Fibroblast of upper back skin (primary cell): ENCODE results near the gene STAB1.

Experiments
- DNase-seq: peaks from one replicate; pipeline ENCODE4 v3.0.0-alpha.2; 2013

Gene STAB1

GRCh38 chr3:52487788-52488691, 7.1 kb upstream of the STAB1 start:
- DNase-seq = no peak

DNA sequence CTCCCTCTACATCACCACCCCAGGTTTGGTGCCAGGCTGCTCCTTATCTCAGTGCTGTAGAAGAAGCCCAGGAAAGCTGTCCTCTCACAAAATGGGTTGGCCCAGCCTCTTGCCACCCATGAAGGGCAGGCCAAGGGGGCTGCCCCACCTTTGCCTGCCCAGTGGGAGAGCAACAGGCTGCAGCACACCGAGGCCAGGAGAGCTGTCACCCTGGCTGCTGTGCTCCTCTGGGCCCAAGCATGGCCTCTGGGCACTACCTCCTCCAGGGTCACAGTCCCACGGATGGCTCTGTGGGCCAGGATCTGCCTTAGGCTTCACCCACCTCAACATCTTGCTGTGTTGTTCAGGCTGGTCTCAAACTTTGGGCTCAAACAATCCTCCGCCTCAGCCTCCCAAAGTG, 6.4 kb upstream of the STAB1 start:
- no peak for DNase-seq

DNA sequence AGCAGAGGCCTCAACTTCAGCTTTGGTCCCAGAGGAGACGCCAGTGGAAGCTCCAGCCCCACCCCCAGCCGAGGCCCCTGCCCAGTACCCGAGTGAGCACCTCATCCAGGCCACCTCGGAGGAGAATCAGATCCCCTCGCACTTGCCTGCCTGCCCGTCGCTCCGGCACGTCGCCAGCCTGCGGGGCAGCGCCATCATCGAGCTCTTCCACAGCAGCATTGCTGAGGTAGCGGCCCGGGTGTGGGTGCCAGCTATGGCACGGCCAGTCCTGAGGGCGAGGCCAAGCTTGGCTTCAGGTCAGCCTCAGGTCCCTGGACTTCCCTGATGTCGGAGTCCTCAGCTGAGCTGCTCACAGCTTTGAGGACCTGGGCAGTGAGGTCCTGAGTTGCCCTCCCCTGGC, 5.7 kb upstream of the STAB1 start:
- no peak for DNase-seq

- no peak for DNase-seq
Observed at GRCh38 chr3:52490035-52490938, 4.9 kb upstream of the STAB1 start.

DNA sequence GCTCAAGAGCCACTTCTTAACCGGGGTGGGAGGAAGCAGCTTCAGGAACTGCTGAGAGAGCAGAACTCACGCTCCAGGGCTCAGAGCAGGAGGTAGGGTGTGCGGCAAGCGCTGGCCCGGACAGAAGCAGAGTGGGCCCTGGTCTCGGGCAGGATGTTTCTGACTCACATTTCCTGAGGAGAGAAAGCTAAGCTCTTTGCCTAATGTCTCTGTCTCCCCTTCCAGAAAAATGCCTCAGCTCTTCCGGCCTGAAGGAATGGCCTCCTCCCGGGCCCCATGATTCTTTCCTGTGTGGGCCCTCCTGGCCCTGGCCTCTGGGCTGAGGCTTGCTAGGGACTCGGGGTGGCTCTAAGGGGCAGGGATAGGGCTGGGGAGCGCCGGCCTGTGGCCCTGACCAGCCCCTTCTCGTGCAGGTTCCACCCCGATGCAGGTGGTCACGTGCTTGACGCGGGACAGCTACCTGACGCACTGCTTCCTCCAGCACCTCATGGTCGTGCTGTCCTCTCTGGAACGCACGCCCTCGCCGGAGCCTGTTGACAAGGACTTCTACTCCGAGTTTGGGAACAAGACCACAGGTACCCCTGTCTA, 4.1 kb upstream of the STAB1 start:
- DNase-seq = no peak

DNA sequence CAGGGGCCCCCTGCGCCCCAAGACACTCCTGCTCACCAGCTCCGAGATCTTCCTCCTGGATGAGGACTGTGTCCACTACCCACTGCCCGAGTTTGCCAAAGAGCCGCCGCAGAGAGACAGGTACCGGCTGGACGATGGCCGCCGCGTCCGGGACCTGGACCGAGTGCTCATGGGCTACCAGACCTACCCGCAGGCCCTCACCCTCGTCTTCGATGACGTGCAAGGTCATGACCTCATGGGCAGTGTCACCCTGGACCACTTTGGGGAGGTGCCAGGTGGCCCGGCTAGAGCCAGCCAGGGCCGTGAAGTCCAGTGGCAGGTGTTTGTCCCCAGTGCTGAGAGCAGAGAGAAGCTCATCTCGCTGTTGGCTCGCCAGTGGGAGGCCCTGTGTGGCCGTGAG, 3.1 kb upstream of the STAB1 start:
- DNase-seq = no peak

DNA sequence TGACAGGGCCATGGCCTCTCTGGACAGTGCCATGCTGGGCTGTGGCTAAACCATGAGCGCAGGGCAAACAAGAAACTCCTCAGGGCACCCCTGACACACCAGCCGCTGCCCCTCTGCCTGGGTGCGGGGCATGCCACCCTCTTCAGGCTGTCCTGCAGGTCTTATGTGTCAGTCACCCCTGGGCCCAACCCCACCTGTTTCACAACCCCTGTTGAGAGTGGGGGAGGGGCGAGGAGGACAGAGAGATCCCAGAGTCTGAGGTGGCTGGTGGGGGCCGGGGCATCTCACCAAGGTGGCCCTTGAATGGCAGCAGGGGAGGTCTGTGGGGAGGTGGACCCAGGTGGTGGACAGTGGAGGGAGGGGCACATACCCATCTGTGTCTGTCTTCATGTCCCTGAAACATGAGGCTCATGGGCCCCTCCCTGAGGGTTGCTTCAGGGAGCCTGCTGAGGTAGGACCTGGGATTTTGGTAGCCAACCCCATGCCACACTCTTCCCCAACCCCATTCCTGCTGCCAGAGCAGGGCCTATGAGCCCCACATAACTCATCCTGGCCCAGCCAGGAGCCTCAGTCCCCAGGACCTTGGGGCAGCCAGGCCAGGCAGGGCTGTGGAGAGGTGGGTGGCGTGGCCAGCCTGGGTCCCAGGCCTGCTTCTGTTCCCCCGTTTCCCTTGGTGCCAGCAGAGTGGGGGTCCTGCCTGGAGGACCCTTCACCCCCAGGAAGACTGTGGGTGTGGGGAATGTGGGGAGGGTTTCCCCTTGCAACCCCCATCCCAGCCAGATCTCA, 1.7 kb upstream of the STAB1 start:
- DNase-seq = no peak

DNA sequence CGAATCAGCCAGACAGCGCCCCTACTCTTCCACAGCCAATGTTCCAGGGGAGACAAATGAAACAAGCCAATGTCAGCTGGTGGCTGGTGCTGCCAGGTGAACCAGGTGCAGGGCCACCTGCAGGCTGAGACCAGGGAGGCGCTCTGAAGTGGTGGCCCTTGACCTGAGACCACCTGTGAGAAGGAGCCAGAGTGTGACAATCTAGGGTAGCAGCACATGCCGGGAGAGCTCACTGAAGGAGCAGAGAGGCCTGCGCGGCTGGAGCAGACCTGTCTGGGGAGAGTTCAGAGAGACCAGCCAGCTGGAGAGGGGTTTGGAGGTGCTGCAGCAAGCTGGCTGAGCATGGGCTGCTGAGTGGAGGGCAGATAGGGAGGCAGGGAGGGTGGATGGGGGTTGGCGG, 693 bp upstream of the STAB1 start:
- DNase-seq = no peak

- peak; percentile 6 for DNase-seq
Observed at GRCh38 chr3:52495777-52496602, 852 bp downstream of the STAB1 start.

- peak; percentile 67 for DNase-seq
Observed at GRCh38 chr3:52498137-52499054, 3.3 kb downstream of the STAB1 start.

- no peak for DNase-seq
Observed at GRCh38 chr3:52501046-52501445, 5.9 kb downstream of the STAB1 start.

GRCh38 chr3:52502001-52502400, 6.9 kb downstream of the STAB1 start:
- DNase-seq = no peak

GRCh38 chr3:52502808-52503350, 7.7 kb downstream of the STAB1 start:
- DNase-seq = no peak

DNA sequence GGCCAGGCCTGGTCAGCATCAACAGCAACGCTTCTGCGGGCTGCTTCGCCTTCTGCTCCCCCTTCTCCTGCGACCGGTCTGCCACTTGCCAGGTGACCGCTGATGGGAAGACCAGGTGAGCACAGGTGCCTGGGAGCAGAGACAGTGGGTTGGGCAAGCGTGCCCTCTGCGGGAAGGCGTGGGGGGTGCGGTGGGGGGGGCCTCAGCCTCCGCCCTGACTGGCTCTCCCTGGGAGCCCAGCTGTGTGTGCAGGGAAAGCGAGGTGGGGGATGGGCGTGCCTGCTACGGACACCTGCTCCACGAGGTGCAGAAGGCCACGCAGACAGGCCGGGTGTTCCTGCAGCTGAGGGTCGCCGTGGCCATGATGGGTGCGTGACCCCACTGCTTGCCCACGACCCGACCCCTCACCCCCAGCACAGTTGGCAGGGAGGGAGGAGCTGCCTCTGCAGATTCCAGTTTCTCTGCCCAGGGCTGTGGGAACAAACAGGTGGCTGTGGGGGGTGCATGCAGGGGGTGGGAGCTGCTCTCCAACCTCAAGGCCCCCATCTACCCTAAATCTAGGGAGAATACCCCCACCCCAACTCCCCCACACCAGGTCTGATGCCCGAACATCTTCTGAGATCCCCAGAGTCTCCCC, 8.8 kb downstream of the STAB1 start:
- no peak for DNase-seq

DNA sequence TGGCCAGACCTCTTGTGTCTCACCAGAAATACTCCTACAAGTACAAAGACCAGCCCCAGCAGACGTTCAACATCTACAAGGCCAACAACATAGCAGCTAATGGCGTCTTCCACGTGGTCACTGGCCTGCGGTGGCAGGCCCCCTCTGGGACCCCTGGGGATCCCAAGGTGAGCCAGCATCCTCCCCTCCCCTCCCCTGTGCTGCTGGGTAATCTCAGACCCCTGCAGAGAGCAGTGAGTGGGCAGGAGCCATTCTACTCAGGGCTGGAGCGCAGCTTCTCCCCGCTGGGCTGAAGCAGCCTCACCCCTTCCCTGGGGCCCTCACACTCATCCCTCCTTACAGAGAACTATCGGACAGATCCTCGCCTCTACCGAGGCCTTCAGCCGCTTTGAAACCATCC, 9.8 kb downstream of the STAB1 start:
- DNase-seq = no peak

DNA sequence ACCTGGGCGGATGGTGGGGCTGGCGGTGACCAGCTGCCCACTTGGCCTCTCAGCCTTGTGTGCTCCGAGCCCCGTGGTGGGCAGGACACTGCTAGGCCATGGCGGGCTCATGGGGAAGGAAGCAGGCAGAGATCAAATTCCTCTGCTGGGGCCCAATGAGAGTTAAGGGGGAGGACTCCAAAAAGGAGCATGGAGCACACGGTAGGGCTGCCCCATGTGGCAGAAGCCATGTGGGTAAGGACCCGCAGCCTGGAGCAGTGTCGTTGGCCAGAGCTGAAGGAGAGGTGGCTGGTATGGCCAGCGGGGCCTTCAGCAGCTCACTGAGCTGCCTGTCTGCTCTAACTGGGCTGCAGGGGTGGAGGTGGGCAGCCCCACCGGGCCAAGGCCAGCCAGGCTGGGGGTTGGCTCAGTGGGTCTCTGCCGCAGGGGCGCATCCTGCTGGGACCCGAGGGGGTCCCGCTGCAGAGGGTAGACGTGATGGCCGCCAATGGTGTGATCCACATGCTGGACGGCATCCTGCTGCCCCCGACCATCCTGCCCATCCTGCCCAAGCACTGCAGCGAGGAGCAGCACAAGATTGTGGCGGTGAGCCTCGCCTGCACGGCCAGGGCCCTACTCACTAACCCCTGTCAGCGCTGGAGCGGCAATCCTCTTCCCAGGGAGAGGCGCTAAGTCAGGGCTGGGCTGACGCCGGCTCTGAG, 11.3 kb downstream of the STAB1 start:
- no peak for DNase-seq

- peak; percentile 19 for DNase-seq
Observed at GRCh38 chr3:52507359-52507758, 12.2 kb downstream of the STAB1 start.

DNA sequence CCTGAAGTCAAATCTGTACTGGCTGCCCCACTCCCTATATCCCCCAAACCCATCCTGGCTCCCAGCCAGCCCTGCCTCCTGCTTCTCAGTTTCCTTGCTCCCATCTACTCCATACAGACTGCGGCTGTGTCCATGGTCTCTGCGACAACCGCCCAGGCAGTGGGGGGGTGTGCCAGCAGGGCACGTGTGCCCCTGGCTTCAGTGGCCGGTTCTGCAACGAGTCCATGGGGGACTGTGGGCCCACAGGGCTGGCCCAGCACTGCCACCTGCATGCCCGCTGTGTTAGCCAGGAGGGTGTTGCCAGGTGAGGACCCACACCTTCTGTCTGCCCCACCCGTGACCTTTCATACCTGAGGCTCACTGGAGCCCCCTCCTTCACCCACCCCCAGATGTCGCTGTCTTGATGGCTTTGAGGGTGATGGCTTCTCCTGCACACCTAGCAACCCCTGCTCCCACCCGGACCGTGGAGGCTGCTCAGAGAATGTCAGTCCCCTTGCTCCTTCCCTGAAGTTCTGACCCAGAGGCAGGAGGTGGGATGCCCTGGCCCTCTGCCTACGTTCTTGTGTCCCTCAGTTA, 14.7 kb downstream of the STAB1 start:
- DNase-seq = no peak

DNA sequence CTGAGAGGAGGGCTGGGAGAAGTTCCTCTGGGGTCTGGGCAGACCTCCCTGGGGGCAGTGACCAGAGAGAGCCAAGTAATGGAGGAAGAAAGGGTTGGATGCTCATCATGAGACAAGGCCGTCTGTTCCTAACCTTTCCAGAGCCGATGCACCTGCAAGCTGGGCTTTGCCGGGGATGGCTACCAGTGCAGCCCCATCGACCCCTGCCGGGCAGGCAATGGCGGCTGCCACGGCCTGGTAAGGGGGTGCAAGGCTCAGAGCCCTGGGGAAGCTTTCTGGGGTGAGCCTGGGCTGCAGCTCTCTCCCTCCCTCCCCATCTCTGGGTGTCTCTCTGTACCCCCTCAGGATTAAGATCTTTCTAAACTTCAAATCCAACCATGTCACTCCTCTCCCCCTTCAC, 16.4 kb downstream of the STAB1 start:
- no peak for DNase-seq
